ENCODE data around the gene TRIOBP.

- TF ChIP-seq CTCF (IDR thresholded peaks at IDR 0.05; ENCODE audit: low read depth, low read length) (no peak), EZH2phosphoT487 (IDR thresholded peaks at IDR 0.05; ENCODE audit: low read depth) (no peak)
These were observed 34.8 kb upstream of the TRIOBP start for GRCh38 chr22:37662039-37662438.
